Loucy (cell line): ENCODE results near the gene KRT16.

Source experiments
- CTCF ChIP-seq: fragments of 200-600 bp; sonication (generic); conservative IDR thresholded peaks from 2 replicates; pipeline ENCODE4 v1.5.1; 2014; ENCODE audit warnings: mild to moderate bottlenecking, antibody characterized with exemption, low read length
- EZH2phosphoT487 ChIP-seq: fragments of 200-600 bp; IDR thresholded peaks from 2 replicates; pipeline ENCODE4 v1.6.1; 2018; ENCODE audit warnings: antibody characterized with exemption, mild to moderate bottlenecking, moderate library complexity, borderline replicate concordance

GRCh38 chr17:41588126-41588810, 24.3 kb downstream of the KRT16 start:
- TF ChIP-seq CTCF (no peak), EZH2phosphoT487 (no peak)
